HG02840 (cell line): Measurements from ENCODE around the gene MAP3K4.
A peak's percentile ranks its signal among the peaks of the same experiment; 100 is the strongest.

Experiments used
- ATAC-seq: cut with Tn5 transposase; IDR thresholded peaks from one replicate; pipeline ENCODE4 v1.9.1; 2021; ENCODE audit warnings: mild to moderate bottlenecking, moderate library complexity, moderate number of reproducible peaks; ENCODE audit not compliant: unreplicated experiment, low FRiP score

The MAP3K4 gene

DNA sequence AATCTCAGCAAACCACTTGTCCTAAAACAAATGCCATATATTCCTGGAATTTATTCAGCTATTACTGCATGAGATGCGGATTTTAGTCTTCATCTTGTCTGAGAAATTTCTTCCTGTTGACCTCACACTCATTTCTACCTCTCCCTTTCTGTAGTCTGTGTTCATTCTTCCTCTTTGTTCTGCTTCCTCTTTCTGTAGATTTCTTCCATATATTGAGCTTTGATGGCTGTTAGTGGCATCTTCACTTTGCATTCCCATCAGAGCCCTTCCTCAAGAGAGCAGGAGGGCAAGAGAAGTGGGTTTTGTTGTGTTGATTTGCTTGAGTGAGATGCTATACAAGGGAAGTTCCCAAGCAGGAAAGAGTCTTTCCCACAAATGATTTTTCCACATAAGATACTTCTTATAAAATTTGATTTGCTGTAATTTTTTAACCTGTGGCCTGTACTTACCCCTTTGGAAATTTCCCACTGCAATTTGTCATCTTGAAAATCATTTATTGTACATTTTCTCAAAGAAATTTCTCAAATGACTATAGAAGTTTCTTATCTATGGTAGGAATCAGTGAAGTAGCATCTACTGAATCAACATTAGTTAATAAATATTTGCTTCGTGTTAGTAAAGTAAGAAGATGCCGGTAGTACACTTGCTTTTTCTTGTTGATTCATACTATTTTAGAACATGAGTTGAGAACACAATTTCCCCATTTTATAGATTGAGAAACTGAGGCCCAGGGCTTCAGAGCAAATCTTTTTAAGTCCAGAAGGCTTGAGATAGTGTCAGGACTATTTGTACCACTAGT, 43.8 kb downstream of the MAP3K4 start:
- no peak for ATAC-seq

DNA sequence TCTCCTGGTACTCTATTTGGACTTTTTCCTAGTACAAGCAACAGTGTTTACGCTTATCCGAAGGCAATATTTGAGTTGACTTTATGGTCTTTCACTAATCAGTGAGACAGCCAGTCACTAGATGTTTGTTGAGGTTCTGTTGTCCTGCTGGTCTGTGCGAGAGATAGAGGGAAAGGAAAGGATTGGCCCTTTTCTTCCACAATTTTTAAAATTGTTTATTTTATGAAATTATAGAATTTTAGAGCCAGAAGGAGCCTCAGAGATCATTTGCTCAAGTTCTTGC, 44.4 kb downstream of the MAP3K4 start:
- no peak for ATAC-seq

DNA sequence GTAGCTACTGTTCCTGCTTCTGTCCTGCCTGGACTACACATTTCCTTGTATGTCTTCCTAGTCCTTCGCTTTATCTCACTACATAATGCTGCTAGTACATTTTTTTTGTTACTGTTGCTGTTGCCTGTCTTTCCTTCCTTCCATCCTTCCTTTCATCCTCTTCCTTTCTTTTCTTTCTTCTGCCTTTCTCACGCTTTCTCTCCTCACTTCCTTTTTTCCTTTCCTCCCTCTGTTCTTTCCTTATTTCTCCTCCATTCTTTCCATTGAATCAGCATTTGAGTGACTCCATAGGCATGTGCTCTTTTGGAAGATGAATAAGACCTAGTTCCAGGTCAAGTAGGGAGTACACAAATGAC, 46.3 kb downstream of the MAP3K4 start:
- no peak for ATAC-seq

DNA sequence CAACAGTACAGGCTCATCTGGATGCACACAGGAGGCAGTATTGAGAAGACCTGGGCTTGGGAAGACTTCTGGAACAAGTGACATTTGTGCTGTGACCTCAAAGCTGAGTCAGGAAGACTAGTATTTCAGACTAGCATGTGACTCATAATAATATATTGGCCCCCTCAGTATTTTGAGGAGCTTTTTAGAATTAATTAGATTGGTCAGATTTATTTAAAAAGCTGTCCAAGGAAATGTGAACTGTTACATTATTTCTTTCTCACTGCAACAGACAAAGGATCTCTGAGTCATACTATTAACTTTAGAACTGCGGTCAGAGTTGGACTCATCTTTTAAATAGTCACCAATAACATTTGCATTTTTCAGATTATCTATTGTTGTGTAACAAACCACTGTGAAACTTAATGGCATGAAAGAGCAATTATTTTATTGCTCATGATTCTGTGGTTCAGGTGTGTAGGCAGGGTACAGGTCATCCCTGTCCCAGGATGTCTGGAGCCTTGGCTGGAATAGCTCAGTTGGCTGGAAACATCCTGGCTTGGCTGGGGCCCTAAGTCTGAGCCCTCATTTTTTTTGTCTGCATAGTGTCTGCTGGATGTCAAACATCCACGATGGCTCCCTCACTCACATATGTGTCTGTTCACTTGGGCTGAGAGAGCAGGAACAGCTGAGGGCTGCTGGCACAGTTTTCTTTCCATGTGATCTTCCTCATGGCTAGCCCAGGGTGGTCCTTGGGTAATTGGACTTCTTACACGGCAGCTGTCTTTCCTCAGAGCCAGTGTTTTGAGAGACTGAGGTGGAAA, 46.9 kb downstream of the MAP3K4 start:
- ATAC-seq: peak; percentile 86

DNA sequence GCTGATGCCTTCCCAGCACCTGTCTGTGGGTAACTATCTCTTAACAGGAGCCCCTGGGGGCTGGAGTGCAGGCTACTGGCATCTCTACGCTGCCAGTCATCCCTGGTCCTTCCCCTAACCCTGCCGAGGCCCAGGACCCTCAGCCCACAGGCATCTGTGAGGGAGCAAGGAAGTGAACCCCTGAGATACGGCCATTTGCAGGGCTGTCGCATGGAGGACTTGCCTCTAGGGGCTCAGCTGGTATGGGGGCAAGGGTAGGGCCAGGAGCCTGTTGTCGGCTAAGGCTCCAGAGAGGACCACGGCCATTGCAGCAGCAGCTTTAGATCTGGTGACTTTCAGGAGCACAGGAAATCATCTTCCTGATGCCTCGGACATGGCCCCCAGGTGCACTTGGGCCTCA, 49.7 kb downstream of the MAP3K4 start:
- no peak for ATAC-seq

DNA sequence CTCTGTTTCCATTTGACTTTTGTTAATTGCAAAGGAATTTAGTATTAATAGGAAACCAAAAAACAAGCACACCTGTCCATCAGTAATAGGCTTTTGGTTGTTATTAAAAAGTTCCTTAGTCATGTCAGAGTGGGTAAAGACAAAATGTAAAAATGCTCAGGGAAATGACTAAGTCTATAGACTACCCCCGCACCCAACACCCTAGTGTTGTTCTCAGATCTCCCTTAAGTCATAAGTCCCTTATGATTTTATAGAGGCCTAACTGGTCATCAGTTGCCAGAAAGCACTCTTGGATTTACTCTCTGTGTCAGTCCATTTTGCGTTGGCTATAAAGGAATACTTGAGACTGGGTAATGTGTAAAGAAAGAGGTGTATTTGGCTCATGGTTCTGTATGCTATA, 52.8 kb downstream of the MAP3K4 start:
- ATAC-seq: no peak

DNA sequence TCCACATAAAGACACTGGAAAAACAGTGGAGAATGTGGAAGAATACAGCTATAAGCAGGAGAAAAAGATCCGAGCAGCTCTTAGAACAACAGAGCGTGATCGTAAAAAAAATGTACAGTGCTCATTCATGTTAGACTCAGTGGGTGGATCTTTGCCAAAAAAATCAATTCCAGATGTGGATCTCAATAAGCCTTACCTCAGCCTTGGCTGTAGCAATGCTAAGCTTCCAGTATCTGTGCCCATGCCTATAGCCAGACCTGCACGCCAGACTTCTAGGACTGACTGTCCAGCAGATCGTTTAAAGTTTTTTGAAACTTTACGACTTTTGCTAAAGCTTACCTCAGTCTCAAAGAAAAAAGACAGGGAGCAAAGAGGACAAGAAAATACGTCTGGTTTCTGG, 57.1 kb downstream of the MAP3K4 start:
- ATAC-seq: no peak

DNA sequence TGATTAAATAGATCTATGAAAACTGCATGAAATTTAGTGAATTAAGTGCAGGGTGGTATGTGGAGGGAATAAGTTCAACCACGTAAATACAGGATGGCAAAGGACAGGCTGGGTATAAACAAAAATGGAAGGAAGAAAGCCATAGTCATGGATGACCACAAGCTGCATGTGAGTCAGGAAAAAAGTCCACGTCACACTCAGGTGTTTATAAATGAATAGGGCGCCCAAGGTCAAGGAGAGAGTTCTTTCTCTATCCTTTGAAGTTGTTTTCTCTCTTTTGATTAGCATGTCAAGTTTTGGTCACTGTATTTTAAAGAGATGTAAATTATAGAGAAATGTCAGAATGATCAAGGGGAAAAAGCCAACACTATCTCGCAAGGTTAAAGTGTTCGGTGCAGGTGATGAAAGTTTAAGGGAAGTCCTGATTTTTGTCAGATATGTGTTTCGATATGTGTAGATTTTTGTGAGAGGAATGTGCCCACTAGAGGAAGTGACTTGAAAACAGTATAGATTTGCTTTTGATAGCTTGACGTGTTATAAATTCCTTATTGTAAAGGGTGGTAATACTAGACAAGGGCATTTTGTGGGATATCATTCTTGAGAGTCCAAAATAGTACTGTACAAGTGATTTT, 58.7 kb downstream of the MAP3K4 start:
- no peak for ATAC-seq

DNA sequence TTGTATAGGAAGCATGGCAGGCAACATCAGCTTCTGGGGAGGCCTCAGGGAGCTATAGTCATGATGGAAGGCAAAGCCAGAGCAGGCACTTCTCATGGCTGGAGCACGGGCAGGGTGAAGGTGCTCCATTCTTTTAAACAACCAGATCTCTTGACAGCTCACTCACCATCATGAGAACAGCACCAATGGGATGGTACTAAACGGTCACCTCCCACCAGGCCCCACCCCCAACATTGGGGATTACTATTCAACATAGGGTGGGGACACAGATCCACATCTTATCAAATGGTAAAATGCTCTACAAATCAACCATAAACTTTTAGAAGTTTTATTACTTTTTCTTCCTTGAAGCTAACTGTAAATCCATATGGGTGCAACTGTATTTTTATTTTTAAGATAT, 61.5 kb downstream of the MAP3K4 start:
- ATAC-seq: no peak

DNA sequence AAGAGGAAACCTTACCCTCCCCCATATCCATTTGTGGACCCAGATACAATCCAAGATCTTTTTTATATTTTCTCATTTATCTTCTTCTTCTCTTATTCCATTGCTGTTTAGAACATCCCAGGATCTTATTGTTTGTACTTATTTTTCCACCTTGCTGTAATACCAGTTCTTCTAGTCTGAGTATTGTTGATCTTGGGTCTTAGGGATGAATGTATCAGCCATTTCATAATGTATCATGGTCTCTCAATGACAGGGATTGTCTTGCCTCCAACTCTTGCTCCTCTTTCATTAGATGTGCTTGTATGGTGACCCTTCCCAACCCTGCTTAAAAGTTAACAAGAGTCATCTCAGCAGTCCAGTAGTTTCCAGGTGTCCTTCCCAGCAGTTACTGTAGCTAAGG, 63.3 kb downstream of the MAP3K4 start:
- no peak for ATAC-seq

DNA sequence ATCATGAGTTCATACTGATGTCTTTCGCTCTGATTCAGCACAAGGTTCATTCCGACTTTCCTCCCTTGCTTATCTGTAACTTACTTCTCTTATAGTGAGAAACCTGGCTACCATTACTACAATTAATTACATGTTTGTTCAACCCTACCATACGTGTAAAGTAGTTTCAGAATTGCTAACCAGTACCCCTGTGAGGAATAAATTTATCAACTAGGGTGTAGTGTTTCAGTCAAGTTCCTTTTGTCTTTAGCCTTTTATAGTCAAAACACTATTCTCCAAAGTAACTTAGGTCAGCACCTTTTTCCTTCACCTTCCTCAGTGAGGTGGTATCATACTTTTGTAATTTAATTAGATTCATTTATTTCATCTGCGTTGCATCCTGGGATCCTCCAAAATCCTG, 64.9 kb downstream of the MAP3K4 start:
- no peak for ATAC-seq

DNA sequence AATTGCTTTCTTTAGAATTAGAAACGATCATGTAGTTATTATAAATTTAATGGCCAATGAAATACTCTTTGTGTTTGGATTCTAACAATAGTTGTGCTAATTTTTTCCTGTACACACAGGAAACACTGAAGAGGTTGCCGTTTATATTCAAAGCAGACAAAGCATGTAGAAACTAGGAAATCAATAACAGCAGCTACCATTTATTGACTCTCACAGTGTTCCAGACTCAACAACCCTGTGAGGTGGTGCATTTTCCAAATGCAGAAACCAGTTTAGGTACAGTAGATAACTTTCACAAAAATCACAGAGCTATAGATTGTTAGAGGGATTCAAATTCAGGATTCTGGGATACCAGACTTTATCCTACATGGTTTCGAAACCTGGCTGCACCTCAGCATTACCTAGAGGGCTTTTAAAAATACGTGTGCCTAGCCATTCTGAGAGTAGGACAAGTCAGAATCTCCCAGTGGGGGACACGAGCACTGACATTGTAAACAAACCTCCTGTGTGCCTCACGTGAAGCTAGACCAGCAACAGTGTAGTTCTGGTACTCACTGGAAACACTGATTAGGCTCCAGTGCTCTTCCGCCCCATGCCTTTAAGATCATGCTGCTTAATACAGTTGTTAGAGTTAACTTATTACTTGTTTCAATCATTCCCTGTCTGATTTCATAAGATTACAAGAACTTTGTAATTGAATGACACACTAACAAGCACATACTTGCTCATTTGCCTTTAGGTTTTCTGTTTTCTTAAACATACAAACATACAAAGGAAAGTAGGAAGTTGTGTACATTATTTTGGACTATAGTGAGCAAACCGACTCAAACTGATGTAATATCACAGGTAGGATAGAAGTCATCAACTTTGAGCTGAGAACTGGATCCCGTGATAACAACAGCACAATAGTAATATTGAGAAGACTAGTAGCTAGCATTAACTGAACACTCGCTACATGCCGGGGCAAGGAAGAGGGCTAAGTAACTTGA, 65.8 kb downstream of the MAP3K4 start:
- no peak for ATAC-seq

DNA sequence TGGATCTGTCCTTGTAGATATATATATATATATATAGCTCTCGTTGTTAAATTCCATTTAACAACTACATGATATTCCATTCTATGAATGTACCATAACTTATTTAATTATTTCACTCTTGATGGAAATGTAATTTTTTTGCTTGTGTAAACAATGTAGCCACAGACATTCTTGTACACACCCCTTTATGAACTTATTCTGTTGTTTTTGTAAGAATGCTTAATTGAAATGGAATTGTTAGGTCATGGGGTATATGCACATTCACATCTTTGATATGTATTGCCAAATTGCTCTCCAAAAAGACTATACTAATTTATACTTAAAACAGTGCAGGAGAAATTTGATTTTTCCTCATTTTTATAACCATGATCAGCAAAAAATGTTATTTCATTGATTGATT, 67.2 kb downstream of the MAP3K4 start:
- ATAC-seq: no peak

DNA sequence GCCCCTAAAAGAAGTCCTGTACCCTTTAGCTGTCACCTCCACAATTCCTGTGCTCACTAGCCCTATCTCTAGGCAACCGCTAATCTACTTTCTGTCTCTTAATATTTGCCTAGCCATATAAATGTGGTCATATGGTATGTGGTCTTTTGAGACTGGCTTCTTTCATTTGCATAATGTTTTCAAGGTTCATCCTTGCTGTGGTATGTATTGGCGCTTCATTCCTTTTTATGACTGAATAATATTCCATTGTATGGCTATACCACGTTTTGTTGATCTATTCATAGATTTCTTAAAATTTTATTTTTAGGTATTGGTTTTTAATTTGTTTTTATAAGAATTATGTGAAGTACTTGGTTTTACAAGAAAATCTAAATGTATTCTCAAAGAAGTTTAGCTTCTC, 70.0 kb downstream of the MAP3K4 start:
- no peak for ATAC-seq

DNA sequence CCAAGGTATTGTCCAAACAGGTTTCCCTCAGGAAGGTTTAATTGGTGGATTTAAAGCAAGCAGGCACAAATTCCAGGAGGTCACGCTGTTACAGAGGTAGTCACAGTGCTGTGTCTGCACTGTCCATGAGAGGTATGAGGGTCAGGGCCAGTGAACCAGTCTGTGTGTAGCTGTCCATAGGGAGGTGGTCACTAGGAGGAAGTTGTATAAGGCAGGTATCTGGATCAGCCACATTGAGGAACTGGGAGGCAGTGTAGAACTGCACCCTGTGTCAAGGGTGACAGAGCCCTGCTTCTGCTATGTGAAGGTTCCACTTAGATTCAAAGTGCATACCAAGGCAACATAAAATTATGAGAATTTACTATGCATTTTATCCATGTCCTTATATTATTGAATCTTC, 73.3 kb downstream of the MAP3K4 start:
- ATAC-seq: no peak

DNA sequence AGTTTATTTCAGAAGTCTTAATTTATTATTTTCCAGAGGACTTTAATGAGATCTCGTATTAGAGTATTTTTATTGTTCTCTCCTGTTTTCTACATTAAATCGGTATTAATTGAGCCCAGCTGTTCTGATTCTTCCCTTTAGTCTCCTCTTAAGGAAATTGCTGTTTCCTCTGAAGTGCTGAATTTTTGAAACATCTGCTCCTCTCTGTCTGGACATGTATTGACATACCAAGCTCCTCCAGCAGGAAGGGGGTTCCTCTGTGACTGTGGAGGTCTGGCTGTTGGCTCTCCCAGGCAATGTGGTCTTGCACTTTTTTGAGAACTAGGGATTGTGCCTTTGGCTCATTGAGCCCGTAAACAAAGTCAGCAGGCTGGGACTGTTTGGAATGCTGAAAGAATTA, 74.9 kb downstream of the MAP3K4 start:
- no peak for ATAC-seq

DNA sequence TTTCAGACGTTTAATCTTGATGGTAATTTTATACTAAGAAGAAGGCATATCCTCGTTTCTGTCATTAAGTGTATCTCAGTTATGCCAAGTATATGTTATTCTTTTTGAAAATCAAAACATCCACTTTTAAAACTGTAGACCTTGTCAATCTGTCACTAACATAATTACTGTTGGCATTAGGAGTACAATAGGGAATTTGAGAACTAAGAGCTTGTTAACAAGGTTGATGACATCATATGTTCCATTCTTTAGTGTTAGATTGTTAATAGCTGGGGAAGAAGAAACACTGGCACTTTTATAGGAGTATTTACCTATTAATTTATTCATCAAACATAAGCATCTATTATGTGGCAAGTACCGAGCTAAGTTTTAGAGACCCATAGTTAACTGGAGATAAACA, 76.2 kb downstream of the MAP3K4 start:
- ATAC-seq: no peak

DNA sequence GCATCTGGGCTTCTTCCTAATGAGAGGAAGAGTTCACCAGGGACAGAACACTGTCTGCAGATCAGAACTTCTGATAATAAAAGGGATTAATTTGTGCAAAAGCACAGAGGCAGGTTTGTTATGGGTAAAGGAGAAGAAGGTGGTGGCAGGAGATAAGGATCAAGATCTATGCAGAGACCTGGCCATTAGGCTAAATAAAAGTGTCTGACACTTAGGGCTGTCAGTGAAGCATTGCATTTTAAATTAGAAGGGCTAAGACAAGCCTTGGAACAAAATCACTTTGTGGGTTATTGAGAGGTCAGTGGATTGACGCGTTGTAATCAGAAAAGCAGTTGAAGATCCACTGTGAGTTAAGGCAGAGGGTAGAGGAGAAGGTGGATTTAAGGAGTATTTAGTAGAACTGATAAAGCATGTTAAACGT, 76.8 kb downstream of the MAP3K4 start:
- no peak for ATAC-seq

DNA sequence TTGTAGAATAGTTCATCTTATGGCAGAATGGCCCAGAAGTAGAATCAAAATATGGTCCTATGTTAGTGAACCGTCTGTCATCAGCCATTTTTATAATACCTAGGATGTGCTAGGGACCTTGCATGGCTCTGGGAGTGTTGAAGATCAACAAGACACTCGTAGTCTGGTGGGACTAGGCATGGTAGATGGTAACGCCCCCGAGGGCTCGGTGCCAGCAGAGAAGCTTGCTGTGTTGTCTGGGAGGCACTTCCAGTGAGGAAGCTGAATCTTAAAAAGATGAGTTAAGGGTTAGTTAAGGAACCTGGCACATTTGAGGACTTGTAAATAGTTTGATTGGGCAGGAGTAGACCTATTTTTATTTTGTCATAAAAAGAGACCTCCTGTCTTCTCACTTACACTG, 82.4 kb downstream of the MAP3K4 start:
- ATAC-seq: no peak

DNA sequence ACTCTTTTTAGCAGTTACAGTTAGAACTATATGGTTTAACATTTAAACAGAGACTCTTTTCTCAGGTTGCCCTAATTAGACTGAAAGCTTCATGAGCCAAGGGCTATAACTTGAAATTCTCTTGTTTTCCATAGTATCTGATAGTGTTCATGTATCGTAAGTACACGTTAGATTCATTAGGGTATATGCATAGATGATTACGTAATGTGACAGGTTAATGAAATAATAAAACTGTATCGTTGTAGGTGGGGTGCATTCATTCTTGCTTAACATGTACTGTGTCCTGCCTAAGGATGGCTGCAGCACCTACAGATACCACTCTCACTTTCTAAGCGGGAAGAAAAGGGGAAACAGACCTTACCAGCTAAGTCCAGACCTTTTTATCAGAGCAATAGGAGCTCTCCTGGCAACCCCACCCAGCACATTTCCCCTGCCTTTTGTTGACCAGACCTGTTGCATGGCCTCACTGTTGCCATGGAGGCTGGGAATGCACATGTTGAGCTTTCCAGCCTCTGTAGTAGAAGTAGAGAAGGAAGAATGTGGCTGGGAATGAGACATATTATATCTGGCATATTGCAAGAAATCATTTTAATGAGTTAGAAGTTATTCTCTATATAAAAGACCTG, 83.0 kb downstream of the MAP3K4 start:
- no peak for ATAC-seq
